GM12878 (cell line): ENCODE measurements around the gene GALC. TPM values are rescaled to one million over a fixed set of nuclear protein-coding genes. Genes with fewer than 3 reads are reported as not detected.

Experiments
- ATAC-seq: fragments of 200-7000 bp; cut with Tn5 transposase; 3 replicates; pipeline ENCODE4 v1.9.1; 2020; ENCODE audit warnings: mild to moderate bottlenecking, moderate library complexity
- BruUV-seq: library from RNA; stranded (reverse); fragments of 400-500 nt; replicated peaks from 2 replicates; lab custom pipeline; 2021; lab: Mats Ljungman, UMichigan
- CTCF ChIA-PET: fragments of 300-600 bp; sonication (Branson Sonifier 250); formaldehyde crosslinking; extraction: SDS; loops from one replicate; lab custom pipeline; 2021; ENCODE audit warnings: inconsistent platforms; lab: Yijun Ruan, JAX
- POLR2A ChIA-PET: fragments of 350-600 bp; formaldehyde crosslinking; extraction: SDS; loops from one replicate; lab custom pipeline; 2021; ENCODE audit warnings: inconsistent platforms; lab: Charles Lee
- RAD21 ChIA-PET: fragments of 300-600 bp; sonication (Branson Sonifier 250); formaldehyde crosslinking; loops from one replicate; lab custom pipeline; 2023; ENCODE audit warnings: antibody characterized with exemption; ENCODE audit not compliant: unreplicated experiment; lab: Charles Lee
- SMC1A ChIA-PET: fragments of 300-600 bp; sonication (Branson Sonifier 250); formaldehyde crosslinking; loops from one replicate; lab custom pipeline; 2023; ENCODE audit not compliant: unreplicated experiment, uncharacterized antibody; lab: Charles Lee
- DNase-seq: peaks from one replicate; pipeline ENCODE4 v3.0.0-alpha.2; 2011; ENCODE audit warnings: low read depth, low spot score
- FAIRE-seq: peaks from 3 replicates; lab custom pipeline; 2011; peaks lifted over from hg19 to GRCh38; lab: Jason Lieb, UNC
- H2AFZ ChIP-seq: 2 replicates; pipeline ENCODE4 v1.6.0; 2011; ENCODE audit warnings: low read depth, low read length, control low read depth; ENCODE audit not compliant: control insufficient read depth
- H3K27ac ChIP-seq: 2 replicates; pipeline ENCODE4 v1.5.1; 2011; ENCODE audit warnings: control low read depth; ENCODE audit not compliant: control insufficient read depth, insufficient read depth
- H3K27me3 ChIP-seq, 2 experiments: replicated peaks in 1 of 2; 2 replicates each; pipeline versions ENCODE4 v1.6.0 to v1.6.1; 2011; ENCODE audit warnings: low read length in 1 of 2; ENCODE audit not compliant: control insufficient read depth in 2 of 2, insufficient read depth in 2 of 2
- H3K36me3 ChIP-seq, 2 experiments: 2 replicates each; pipeline ENCODE4 v1.5.1; 2011; ENCODE audit warnings: low read length in 1 of 2; ENCODE audit not compliant: control insufficient read depth in 2 of 2, insufficient read depth in 2 of 2
- H3K4me1 ChIP-seq: 2 replicates; pipeline ENCODE4 v1.6.1; 2011; ENCODE audit warnings: mild to moderate bottlenecking, low read length, moderate library complexity, mixed read lengths; ENCODE audit not compliant: control insufficient read depth, insufficient read depth
- H3K4me2 ChIP-seq: 2 replicates; pipeline ENCODE4 v1.6.0; 2011; ENCODE audit warnings: control low read depth; ENCODE audit not compliant: control insufficient read depth, insufficient read depth
- H3K4me3 ChIP-seq: fragments of 200-600 bp; sonication (generic); 2 replicates; pipeline ENCODE4 v1.5.1; 2016
- H3K79me2 ChIP-seq: 2 replicates; pipeline ENCODE4 v1.6.0; 2011; ENCODE audit warnings: low read length; ENCODE audit not compliant: control insufficient read depth, insufficient read depth
- H3K9ac ChIP-seq: 2 replicates; pipeline ENCODE4 v1.8.0; 2011; ENCODE audit warnings: low read length, control low read depth, mixed read lengths; ENCODE audit not compliant: control insufficient read depth, insufficient read depth
- H3K9me3 ChIP-seq: replicated peaks from 3 replicates; pipeline ENCODE4 v1.5.1; 2011; ENCODE audit warnings: mild to moderate bottlenecking, low read length; ENCODE audit not compliant: control insufficient read depth, insufficient read depth
- H4K20me1 ChIP-seq: 2 replicates; pipeline ENCODE4 v1.6.0; 2011; ENCODE audit not compliant: control insufficient read depth, insufficient read depth
- RAD21 ChIP-seq: IDR thresholded peaks from 2 replicates; pipeline ENCODE4 v1.6.1; 2011; ENCODE audit warnings: mild to moderate bottlenecking, low read depth, low read length, moderate library complexity; ENCODE audit not compliant: insufficient read depth
- WGBS: methylation state at CpG from one replicate; pipeline ENCODE4 v1.1.6; 2016; ENCODE audit warnings: low lambda C conversion rate; ENCODE audit not compliant: insufficient replicate concordance, insufficient coverage; ENCODE audit errors: missing lambda C conversion rate; 5-methylcytosine and 5-hydroxymethylcytosine counted together
- in situ Hi-C: fragments of 300-500 bp; cut with MboI; formaldehyde crosslinking; loops from 9 replicates; pipeline ENCODE4 v1.14.3; 2018; ENCODE audit warnings: mixed read lengths
- intact Hi-C: fragments of 100-400 bp; cut with micrococcal nuclease; formaldehyde crosslinking; loops from one replicate; pipeline ENCODE4 v1.14.2; 2022; ENCODE audit not compliant: unreplicated experiment
- polyA plus RNA-seq, 11 experiments: library from polyadenylated mRNA; depleted of rRNA in 4 of 11; unstranded in 6 of 11; stranded (reverse) in 5 of 11; fragments of >200 nt; fragmentation: Nextera tagmentation in 4 of 11; fragmentation: Illumina TruSeq in 1 of 11; extraction: Ambion mirVana in 4 of 11; extraction: Trizol in 1 of 11; gene quantifications; 1 replicate in 1 of 11; 2 replicates in 10 of 11; pipeline versions ENCODE4 v1.2.1 to v1.2.3, GENCODE V29; 2011 to 2016; ENCODE audit warnings: inconsistent platforms in 2 of 11, missing spikeins in 2 of 11, low read depth in 1 of 11
- total RNA-seq, 4 experiments: library from RNA; depleted of rRNA in 3 of 4; stranded (reverse); fragments of >200 nt in 3 of 4; fragmentation: Illumina TruSeq in 1 of 4; extraction: Trizol in 1 of 4; gene quantifications; 2 replicates each; pipeline versions ENCODE4 v1.2.1 to v1.2.3, GENCODE V29; 2013 to 2021
- TF ChIP-seq, protein P1 (sequence below): IDR thresholded peaks from 2 replicates; pipeline ENCODE4 v1.6.1; 2012; ENCODE audit warnings: improper control_type of control experiment, low read depth, low read length; ENCODE audit not compliant: insufficient replicate concordance
- TF ChIP-seq, protein P2 (sequence below): fragments of 450-650 bp; IDR thresholded peaks from 2 replicates; pipeline ENCODE4 v1.6.1; 2018; ENCODE audit warnings: mild to moderate bottlenecking, low read depth, moderate library complexity; ENCODE audit not compliant: partially characterized antibody
- TF ChIP-seq, protein P3 (sequence below), 3 experiments: IDR thresholded peaks in 2 of 3; conservative IDR thresholded peaks in 1 of 3; 2 replicates each; pipeline ENCODE4 v1.5.1; 2011; ENCODE audit warnings: low read depth in 3 of 3, low read length in 3 of 3, mild to moderate bottlenecking in 3 of 3, control low read depth in 2 of 3, moderate library complexity in 2 of 3, inconsistent platforms in 1 of 3, mixed read lengths in 1 of 3; ENCODE audit not compliant: control insufficient read depth in 2 of 3, insufficient read depth in 1 of 3; ENCODE audit errors: extremely low read depth in 1 of 3
- TF ChIP-seq, protein P4 (sequence below): IDR thresholded peaks from 2 replicates; pipeline ENCODE4 v1.6.1; 2011; ENCODE audit warnings: borderline replicate concordance, low read depth, mild to moderate bottlenecking, moderate library complexity, mixed read lengths, low read length; ENCODE audit not compliant: insufficient read depth; ENCODE audit errors: extremely low read length

Gene GALC
- total and polyA plus RNA-seq, 10 of the 15 experiments (the other 5 are each of a cell fraction or from before 2014, with no cell fraction given), result 1.3 to 14.0 (median 4.5) TPM

DNA sequence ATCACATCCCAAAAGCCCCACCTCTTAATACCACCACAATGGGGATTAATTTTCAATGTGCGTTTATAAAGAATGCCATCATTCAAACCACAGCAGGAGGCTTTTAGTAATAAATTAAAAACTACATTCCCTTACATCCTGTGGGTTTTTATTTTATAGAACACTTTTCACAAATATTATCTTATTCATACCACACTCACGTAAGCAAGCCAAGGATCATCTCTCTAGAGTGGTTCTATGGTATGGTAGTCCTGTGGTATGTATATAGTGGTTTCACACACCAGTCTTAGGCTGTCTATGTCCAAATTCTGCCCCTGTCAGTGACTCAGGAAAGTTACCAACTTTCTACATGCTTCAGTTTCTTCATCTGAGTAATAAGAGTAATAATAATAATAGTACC lies 100.2 kb downstream of the GALC start (continued):
- TF ChIP-seq, protein P1, sequence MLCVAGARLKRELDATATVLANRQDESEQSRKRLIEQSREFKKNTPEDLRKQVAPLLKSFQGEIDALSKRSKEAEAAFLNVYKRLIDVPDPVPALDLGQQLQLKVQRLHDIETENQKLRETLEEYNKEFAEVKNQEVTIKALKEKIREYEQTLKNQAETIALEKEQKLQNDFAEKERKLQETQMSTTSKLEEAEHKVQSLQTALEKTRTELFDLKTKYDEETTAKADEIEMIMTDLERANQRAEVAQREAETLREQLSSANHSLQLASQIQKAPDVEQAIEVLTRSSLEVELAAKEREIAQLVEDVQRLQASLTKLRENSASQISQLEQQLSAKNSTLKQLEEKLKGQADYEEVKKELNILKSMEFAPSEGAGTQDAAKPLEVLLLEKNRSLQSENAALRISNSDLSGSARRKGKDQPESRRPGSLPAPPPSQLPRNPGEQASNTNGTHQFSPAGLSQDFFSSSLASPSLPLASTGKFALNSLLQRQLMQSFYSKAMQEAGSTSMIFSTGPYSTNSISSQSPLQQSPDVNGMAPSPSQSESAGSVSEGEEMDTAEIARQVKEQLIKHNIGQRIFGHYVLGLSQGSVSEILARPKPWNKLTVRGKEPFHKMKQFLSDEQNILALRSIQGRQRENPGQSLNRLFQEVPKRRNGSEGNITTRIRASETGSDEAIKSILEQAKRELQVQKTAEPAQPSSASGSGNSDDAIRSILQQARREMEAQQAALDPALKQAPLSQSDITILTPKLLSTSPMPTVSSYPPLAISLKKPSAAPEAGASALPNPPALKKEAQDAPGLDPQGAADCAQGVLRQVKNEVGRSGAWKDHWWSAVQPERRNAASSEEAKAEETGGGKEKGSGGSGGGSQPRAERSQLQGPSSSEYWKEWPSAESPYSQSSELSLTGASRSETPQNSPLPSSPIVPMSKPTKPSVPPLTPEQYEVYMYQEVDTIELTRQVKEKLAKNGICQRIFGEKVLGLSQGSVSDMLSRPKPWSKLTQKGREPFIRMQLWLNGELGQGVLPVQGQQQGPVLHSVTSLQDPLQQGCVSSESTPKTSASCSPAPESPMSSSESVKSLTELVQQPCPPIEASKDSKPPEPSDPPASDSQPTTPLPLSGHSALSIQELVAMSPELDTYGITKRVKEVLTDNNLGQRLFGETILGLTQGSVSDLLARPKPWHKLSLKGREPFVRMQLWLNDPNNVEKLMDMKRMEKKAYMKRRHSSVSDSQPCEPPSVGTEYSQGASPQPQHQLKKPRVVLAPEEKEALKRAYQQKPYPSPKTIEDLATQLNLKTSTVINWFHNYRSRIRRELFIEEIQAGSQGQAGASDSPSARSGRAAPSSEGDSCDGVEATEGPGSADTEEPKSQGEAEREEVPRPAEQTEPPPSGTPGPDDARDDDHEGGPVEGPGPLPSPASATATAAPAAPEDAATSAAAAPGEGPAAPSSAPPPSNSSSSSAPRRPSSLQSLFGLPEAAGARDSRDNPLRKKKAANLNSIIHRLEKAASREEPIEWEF, result no peak

DNA sequence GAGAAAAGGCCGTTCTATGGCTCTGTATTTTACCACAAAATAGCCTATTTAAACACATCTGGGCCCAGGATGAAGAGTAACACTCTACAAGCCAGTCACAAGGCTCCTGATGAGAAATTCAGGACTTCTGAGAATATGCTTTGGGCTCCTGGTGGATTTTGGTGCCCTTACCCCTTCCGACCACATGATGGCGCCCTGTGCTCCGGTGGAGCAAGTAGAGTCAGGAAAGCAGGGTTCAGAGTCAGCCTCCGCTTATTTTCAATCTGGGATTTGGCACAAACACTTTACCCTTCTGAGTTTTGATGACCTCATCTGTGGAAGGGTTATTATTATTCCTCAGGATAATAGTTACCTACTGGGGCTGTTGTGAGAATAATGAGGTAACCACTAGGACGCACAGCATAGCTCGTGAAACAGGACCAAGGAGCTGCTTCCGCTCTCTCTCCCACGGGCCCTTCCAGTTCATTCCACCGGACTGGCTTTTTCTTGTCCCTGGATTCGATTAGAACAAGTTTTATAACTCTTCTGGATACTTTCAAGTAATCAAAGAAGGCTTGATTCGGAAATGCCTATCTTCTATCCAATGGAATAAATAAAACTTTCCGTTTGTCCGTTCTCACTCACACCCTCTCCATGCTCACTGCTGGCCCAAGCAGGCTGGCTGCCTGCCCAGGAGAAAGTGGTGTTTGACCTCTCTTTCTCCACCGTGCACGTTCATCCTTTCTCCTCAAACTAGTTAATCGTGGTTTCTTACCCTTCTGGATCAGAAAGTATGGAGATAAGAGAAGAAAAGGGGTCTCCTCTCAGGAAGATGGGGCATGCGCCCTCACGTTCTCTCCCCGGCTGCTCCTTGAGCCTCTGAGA lies 104.6 kb downstream of the GALC start:
- H3K36me3 ChIP-seq, result no peaks in the 10 kb centered on the region
- H4K20me1 ChIP-seq, result no peaks in the 10 kb centered on the region
- SMC1A ChIA-PET, result no interaction called here
- POLR2A ChIA-PET, result no interaction called here
- H3K9ac ChIP-seq, result no peak overlapping the region
- in situ Hi-C loops (no loop called here), intact Hi-C loops (no loop called here)
- no TSS peak for BruUV-seq
- H3K27me3 ChIP-seq, result no peaks in the 10 kb centered on the region
- CTCF ChIA-PET, result interaction anchor here (0.6 to 1.5 kb wide), 4 partner anchors 10 to 490 kb away, joined by 3 to 5 read pairs (median 4); no protein-coding TSS in a partner anchor
- ATAC-seq (peak; percentile 57), FAIRE-seq (no peak), DNase-seq (no peak)
- H3K9me3 ChIP-seq, result no peaks in the 10 kb centered on the region; the same call in 2 of the 3 replicates
- H3K4me2 ChIP-seq, result no peak overlapping the region
- H3K4me3 ChIP-seq, result no peak overlapping the region
- 27% methylated on average over 20 of the region's 20 CpGs for WGBS
- H3K27ac ChIP-seq, result no peak overlapping the region
- no peaks in the 10 kb centered on the region for H3K79me2 ChIP-seq
- no peaks in the 10 kb centered on the region for H3K4me1 ChIP-seq
- TF ChIP-seq, protein P2, sequence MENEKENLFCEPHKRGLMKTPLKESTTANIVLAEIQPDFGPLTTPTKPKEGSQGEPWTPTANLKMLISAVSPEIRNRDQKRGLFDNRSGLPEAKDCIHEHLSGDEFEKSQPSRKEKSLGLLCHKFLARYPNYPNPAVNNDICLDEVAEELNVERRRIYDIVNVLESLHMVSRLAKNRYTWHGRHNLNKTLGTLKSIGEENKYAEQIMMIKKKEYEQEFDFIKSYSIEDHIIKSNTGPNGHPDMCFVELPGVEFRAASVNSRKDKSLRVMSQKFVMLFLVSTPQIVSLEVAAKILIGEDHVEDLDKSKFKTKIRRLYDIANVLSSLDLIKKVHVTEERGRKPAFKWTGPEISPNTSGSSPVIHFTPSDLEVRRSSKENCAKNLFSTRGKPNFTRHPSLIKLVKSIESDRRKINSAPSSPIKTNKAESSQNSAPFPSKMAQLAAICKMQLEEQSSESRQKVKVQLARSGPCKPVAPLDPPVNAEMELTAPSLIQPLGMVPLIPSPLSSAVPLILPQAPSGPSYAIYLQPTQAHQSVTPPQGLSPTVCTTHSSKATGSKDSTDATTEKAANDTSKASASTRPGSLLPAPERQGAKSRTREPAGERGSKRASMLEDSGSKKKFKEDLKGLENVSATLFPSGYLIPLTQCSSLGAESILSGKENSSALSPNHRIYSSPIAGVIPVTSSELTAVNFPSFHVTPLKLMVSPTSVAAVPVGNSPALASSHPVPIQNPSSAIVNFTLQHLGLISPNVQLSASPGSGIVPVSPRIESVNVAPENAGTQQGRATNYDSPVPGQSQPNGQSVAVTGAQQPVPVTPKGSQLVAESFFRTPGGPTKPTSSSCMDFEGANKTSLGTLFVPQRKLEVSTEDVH, result no peak
- peak; percentile 44; the same call in 1 of the 2 replicates for TF ChIP-seq RAD21
- TF ChIP-seq, protein P3, sequence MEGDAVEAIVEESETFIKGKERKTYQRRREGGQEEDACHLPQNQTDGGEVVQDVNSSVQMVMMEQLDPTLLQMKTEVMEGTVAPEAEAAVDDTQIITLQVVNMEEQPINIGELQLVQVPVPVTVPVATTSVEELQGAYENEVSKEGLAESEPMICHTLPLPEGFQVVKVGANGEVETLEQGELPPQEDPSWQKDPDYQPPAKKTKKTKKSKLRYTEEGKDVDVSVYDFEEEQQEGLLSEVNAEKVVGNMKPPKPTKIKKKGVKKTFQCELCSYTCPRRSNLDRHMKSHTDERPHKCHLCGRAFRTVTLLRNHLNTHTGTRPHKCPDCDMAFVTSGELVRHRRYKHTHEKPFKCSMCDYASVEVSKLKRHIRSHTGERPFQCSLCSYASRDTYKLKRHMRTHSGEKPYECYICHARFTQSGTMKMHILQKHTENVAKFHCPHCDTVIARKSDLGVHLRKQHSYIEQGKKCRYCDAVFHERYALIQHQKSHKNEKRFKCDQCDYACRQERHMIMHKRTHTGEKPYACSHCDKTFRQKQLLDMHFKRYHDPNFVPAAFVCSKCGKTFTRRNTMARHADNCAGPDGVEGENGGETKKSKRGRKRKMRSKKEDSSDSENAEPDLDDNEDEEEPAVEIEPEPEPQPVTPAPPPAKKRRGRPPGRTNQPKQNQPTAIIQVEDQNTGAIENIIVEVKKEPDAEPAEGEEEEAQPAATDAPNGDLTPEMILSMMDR (IDR thresholded peaks at IDR 0.05 in 2 of 3, conservative IDR thresholded peaks at IDR 0.05 in 1 of 3; ENCODE audit: control insufficient read depth in 2 of 3, extremely low read depth in 1 of 3, insufficient read depth in 1 of 3, low read depth in 3 of 3, low read length in 3 of 3), result peak; percentile 49 to 67 (median 64)
- TF ChIP-seq, protein P4, sequence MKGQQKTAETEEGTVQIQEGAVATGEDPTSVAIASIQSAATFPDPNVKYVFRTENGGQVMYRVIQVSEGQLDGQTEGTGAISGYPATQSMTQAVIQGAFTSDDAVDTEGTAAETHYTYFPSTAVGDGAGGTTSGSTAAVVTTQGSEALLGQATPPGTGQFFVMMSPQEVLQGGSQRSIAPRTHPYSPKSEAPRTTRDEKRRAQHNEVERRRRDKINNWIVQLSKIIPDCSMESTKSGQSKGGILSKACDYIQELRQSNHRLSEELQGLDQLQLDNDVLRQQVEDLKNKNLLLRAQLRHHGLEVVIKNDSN, result no peak
- RAD21 ChIA-PET, result no interaction called here
- no peak overlapping the region for H2AFZ ChIP-seq
